ENCODE results near the gene STAT4. TPM values are rescaled to one million over a fixed set of nuclear protein-coding genes. Genes with fewer than 3 reads are reported as not detected.

Gene STAT4
- polyA plus RNA-seq, 1 of the 3 experiments (the other 2 are of a cell fraction), result 0.12 TPM

DNA sequence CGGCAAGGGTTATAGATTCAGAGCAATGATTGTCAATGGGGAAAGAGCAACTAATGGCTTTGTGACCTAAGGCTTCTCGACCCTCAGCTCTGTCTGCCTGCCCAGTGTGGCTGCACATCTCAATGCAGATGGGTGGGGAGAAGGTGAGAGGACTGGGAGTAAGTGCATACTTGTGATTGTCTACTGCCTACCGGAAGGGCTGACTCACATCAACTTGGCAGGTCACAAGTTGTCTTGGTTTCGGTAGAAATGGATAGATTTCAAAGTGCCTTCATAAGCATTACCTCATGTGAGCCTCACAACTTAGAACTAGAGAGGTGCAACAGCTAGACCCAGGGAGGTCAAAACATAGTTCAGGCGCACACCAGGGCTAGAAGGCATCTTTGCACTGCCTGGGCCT is 166.2 kb downstream of the STAT4 start (continued):
- TF ChIP-seq PBX3 (IDR thresholded peaks at IDR 0.05) (peak; percentile 34; the same call in 1 of the 2 replicates), POLR2AphosphoS5 (IDR thresholded peaks at IDR 0.05; ENCODE audit: low read depth, low read length) (no peak), TCF12 (IDR thresholded peaks at IDR 0.05) (peak; percentile 57; the same call in 1 of the 2 replicates), NFIC (IDR thresholded peaks at IDR 0.05; ENCODE audit: borderline replicate concordance) (peak; percentile 45; the same call in 1 of the 2 replicates), SMC3 (IDR thresholded peaks at IDR 0.05; ENCODE audit: low read depth, low read length) (no peak), FOXM1 (IDR thresholded peaks at IDR 0.05; ENCODE audit: low read depth) (no peak)

GRCh38 chr2:190982262-190983034 is 168.3 kb downstream of the STAT4 start:
- no peak overlapping the region for H3K27ac ChIP-seq (ENCODE audit: low read depth in 2 of 2, low read length in 1 of 2)
- ChIA-PET CTCF (no interaction called here), POLR2A (no interaction called here)
- H2AFZ ChIP-seq (ENCODE audit: low read depth), result no peak overlapping the region
- no peak overlapping the region for H3K9ac ChIP-seq
- DNase-seq, result no peak
- H3K36me3 ChIP-seq (replicated peaks in 1 of 2; ENCODE audit: control insufficient read depth in 1 of 2, insufficient read depth in 2 of 2, low read length in 1 of 2), result peaks cover 67 to 99% of the 10 kb centered on the region in 2 experiments
- H3K9me3 ChIP-seq, result no peaks in the 10 kb centered on the region
- H3K4me3 ChIP-seq (ENCODE audit: low read depth in 2 of 2, low read length in 1 of 2), result no peak overlapping the region
- 93% methylated on average over 8 of the region's 8 CpGs for WGBS (ENCODE audit: low lambda C conversion rate)
- H3K4me1 ChIP-seq (ENCODE audit: control insufficient read depth in 1 of 2, insufficient read depth in 2 of 2, low read depth in 1 of 2, low read length in 1 of 2), result peaks cover 16 to 23% of the 10 kb centered on the region in 2 experiments
- peaks cover 22% of the 10 kb centered on the region for H3F3A ChIP-seq (replicated peaks; ENCODE audit: insufficient read depth)
- no peaks in the 10 kb centered on the region for H4K20me1 ChIP-seq (ENCODE audit: insufficient read depth)
- TF ChIP-seq EZH2phosphoT487 (IDR thresholded peaks at IDR 0.05; ENCODE audit: borderline replicate concordance, low read depth) (no peak), TEAD4 (IDR thresholded peaks at IDR 0.05; ENCODE audit: borderline replicate concordance, insufficient read depth) (no peak), MAX (IDR thresholded peaks at IDR 0.05; ENCODE audit: low read depth) (no peak), NFIC (IDR thresholded peaks at IDR 0.05; ENCODE audit: borderline replicate concordance) (no peak), USF2 (IDR thresholded peaks at IDR 0.05; ENCODE audit: borderline replicate concordance, low read depth, low read length) (no peak), POLR2AphosphoS5 (IDR thresholded peaks at IDR 0.05; ENCODE audit: low read depth, low read length) (no peak), GABPA (IDR thresholded peaks at IDR 0.05; ENCODE audit: low read depth) (no peak), SIN3A (IDR thresholded peaks at IDR 0.05; ENCODE audit: borderline replicate concordance, low read depth, low read length) (no peak), RXRA (IDR thresholded peaks at IDR 0.05; ENCODE audit: borderline replicate concordance, low read depth) (no peak), SMC3 (IDR thresholded peaks at IDR 0.05; ENCODE audit: low read depth, low read length) (no peak), TAF1 (IDR thresholded peaks at IDR 0.05; ENCODE audit: borderline replicate concordance, low read depth, low read length) (no peak), NRF1 (IDR thresholded peaks at IDR 0.05; ENCODE audit: low read depth, low read length) (no peak), IRF3 (IDR thresholded peaks at IDR 0.05; ENCODE audit: low read depth, low read length) (no peak), GATA2 (CRISPR knock-in tag; IDR thresholded peaks at IDR 0.05) (no peak), EP300 (IDR thresholded peaks at IDR 0.05; ENCODE audit: borderline replicate concordance in 1 of 2, low read depth in 1 of 2, low read length in 1 of 2) (no peak), REST (IDR thresholded peaks at IDR 0.05; ENCODE audit: low read depth, low read length) (no peak)
- TF ChIP-seq, protein P1, sequence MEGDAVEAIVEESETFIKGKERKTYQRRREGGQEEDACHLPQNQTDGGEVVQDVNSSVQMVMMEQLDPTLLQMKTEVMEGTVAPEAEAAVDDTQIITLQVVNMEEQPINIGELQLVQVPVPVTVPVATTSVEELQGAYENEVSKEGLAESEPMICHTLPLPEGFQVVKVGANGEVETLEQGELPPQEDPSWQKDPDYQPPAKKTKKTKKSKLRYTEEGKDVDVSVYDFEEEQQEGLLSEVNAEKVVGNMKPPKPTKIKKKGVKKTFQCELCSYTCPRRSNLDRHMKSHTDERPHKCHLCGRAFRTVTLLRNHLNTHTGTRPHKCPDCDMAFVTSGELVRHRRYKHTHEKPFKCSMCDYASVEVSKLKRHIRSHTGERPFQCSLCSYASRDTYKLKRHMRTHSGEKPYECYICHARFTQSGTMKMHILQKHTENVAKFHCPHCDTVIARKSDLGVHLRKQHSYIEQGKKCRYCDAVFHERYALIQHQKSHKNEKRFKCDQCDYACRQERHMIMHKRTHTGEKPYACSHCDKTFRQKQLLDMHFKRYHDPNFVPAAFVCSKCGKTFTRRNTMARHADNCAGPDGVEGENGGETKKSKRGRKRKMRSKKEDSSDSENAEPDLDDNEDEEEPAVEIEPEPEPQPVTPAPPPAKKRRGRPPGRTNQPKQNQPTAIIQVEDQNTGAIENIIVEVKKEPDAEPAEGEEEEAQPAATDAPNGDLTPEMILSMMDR (IDR thresholded peaks at IDR 0.05), result no peak
- H3K9me2 ChIP-seq, result no peaks in the 10 kb centered on the region
- no peak overlapping the region for H3K4me2 ChIP-seq
- H3K27me3 ChIP-seq (ENCODE audit: insufficient read depth), result no peaks in the 10 kb centered on the region
- no peaks in the 10 kb centered on the region for H3K79me2 ChIP-seq (ENCODE audit: insufficient read depth)
